Activated B cell treated with CpG ODN at 0.5 μM for 24 hours (primary cell): ENCODE measurements around the gene TUB. TPM values are rescaled to one million over a fixed set of nuclear protein-coding genes. Genes with fewer than 3 reads are reported as not detected.

ENCODE experiments used
- ATAC-seq: fragments of 200-7000 bp; cut with Tn5 transposase; one replicate; pipeline ENCODE4 v1.10.0; 2021; ENCODE audit warnings: low read depth, mild to moderate bottlenecking, moderate library complexity
- CTCF ChIA-PET: fragments of 350-600 bp; sonication (Branson Sonifier 250); formaldehyde crosslinking; loops from one replicate; lab custom pipeline; 2021; ENCODE audit warnings: antibody characterized with exemption; lab: Charles Lee
- POLR2A ChIA-PET: fragments of 350-600 bp; sonication (Branson Sonifier 250); formaldehyde crosslinking; loops from one replicate; lab custom pipeline; 2021; ENCODE audit warnings: antibody characterized with exemption; lab: Charles Lee
- DNase-seq: peaks from one replicate; pipeline ENCODE4 v3.0.0; 2022
- H3K27ac Mint-ChIP-seq: one replicate; pipeline ENCODE4 v1.8.0; 2020; ENCODE audit warnings: mixed read lengths
- H3K27me3 Mint-ChIP-seq: one replicate; pipeline ENCODE4 v1.8.0; 2021; ENCODE audit warnings: mixed read lengths
- H3K36me3 Mint-ChIP-seq: one replicate; pipeline ENCODE4 v1.8.0; 2021; ENCODE audit warnings: low read depth, mixed read lengths
- H3K4me1 Mint-ChIP-seq: one replicate; pipeline ENCODE4 v1.8.0; 2021; ENCODE audit warnings: mixed read lengths
- H3K4me3 Mint-ChIP-seq: one replicate; pipeline ENCODE4 v1.8.0; 2020; ENCODE audit warnings: mild to moderate bottlenecking, mixed read lengths
- H3K9me3 Mint-ChIP-seq: one replicate; pipeline ENCODE4 v1.8.0; 2020; ENCODE audit warnings: mixed read lengths
- CTCF ChIP-seq: fragments of 200-600 bp; IDR thresholded peaks from one replicate; pipeline ENCODE4 v1.8.0; 2022; ENCODE audit warnings: antibody characterized with exemption, mild to moderate bottlenecking
- intact Hi-C: fragments of 100-400 bp; cut with micrococcal nuclease; formaldehyde crosslinking; loops from one replicate; pipeline ENCODE4 v1.15.1; 2024
- total RNA-seq: library from RNA; stranded (reverse); gene quantifications from 2 replicates; pipeline ENCODE4 v1.2.3, GENCODE V29; 2022

TUB gene
- total RNA-seq, 1 donor from 2014 or later = not detected

DNA sequence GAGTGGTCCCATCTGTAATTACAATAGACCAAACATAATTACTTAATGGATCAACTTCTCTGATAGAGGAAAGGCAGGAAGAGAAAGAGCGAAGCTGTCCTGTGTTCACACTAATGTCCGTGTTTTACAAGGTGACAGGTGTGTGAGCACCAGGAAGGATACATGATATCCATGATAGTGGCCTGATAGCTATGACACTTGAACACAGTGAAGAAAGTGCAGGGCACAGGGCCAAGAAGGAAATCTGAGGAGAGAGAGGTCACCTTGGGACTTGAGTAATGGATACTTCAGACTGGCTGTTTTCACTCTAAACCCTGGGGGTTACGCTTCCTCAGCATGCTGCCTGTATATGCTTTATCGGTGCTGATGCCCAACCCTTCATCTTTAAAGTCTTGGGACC, 29.4 kb downstream of the TUB start:
- peaks cover 11% of the 10 kb centered on the region for H3K9me3 Mint-ChIP-seq
- H3K4me3 Mint-ChIP-seq = no peak overlapping the region
- TF ChIP-seq CTCF = no peak
- no peaks in the 10 kb centered on the region for H3K4me1 Mint-ChIP-seq
- H3K27me3 Mint-ChIP-seq = no peaks in the 10 kb centered on the region
- intact Hi-C loops = no loop called here
- no peak for ATAC-seq
- DNase-seq = no peak
- ChIA-PET POLR2A (no interaction called here), CTCF (interaction anchor here (4.6 kb wide), 1 partner anchor 11 kb away, joined by 26 read pairs; no protein-coding TSS in a partner anchor)
- peaks cover 84% of the 10 kb centered on the region for H3K36me3 Mint-ChIP-seq
- H3K27ac Mint-ChIP-seq = no peak overlapping the region

GRCh38 chr11:8111636-8112035, 30.6 kb downstream of the TUB start:
- Mint-ChIP-seq H3K9me3 (peaks cover 19% of the 10 kb centered on the region), H3K4me1 (no peaks in the 10 kb centered on the region), H3K27me3 (no peaks in the 10 kb centered on the region), H3K36me3 (peaks cover 84% of the 10 kb centered on the region), H3K27ac (no peak overlapping the region), H3K4me3 (no peak overlapping the region)
- DNase-seq = no peak
- POLR2A ChIA-PET = interaction anchor here (0.6 kb wide), 1 partner anchor 10 kb away, joined by 3 read pairs; no protein-coding TSS in a partner anchor
- CTCF ChIA-PET = no interaction called here
- intact Hi-C loops = no loop called here
- TF ChIP-seq CTCF = no peak
- ATAC-seq = no peak

DNA sequence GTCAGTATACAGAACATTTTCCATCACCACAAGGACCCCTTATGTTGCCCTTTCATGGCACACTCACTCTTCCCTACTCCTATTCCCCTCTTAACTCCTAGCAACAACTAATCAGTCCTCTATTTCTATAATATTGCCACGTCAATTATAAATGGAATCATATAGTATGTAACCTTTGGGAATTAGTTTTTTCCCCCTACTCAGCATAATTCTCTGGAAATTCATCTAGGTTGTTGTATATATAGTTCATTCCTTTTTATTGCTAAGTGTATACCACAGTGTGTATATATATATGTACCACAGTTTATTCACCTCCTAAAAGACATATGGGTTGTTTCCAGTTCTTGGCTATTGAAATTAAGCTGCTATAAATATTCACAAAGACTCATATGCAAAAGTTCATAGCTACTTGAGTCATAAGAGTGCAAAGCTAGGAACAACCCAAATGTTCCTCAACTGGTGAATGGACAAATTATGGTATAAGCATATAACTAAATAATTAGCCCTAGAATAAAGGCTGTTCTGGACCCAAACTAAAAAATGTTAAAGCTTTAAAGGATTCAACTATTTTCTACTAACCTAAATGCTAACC, 41.3 kb downstream of the TUB start:
- ChIA-PET POLR2A (interaction anchor here (0.7 kb wide), 1 partner anchor 10 kb away, joined by 3 read pairs; no protein-coding TSS in a partner anchor), CTCF (no interaction called here)
- intact Hi-C loops = no loop called here
- H3K27me3 Mint-ChIP-seq = no peaks in the 10 kb centered on the region
- H3K27ac Mint-ChIP-seq = no peak overlapping the region
- no peak for DNase-seq
- no peak overlapping the region for H3K4me3 Mint-ChIP-seq
- TF ChIP-seq CTCF = no peak
- H3K4me1 Mint-ChIP-seq = no peaks in the 10 kb centered on the region
- peaks cover 5% of the 10 kb centered on the region for H3K9me3 Mint-ChIP-seq
- H3K36me3 Mint-ChIP-seq = peaks cover 57% of the 10 kb centered on the region
- ATAC-seq = no peak

DNA sequence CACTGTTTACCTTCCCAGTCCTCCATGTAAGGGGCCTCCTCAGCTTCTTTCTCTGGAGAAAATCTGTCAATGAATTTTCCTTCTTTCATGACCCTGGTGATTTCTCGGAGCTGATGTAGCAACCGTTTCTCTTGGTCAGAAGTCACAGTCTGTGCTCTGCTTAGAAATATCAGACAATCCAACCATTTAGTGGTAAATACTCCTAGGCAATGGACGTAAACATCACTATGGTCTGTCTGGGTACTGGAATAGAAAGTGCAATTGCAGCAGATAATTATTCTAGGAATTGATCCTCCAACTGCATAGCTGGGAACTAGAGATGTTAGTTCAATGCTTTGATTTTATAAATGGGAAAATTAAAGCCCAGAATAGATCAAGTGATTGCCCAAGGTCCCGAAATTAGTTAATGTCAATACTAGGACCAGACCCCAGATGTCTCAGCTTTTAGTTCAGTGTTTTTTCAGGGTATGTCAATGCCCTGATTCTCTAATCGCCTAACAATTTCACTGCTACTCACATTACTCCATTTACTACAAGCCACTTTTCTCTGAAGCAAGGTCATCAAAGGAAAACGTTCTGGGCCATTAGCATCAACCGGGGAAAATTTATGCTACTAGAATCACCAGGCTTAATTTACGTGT, 45.8 kb downstream of the TUB start:
- Mint-ChIP-seq H3K27me3 (no peaks in the 10 kb centered on the region), H3K4me3 (no peak overlapping the region), H3K36me3 (peaks cover 48% of the 10 kb centered on the region), H3K4me1 (no peaks in the 10 kb centered on the region), H3K27ac (no peak overlapping the region), H3K9me3 (no peaks in the 10 kb centered on the region)
- CTCF ChIA-PET = no interaction called here
- POLR2A ChIA-PET = no interaction called here
- ATAC-seq (no peak), DNase-seq (no peak)
- intact Hi-C loops = no loop called here
- no peak for TF ChIP-seq CTCF

GRCh38 chr11:8127447-8127846, 46.4 kb downstream of the TUB start:
- ChIA-PET CTCF (no interaction called here), POLR2A (no interaction called here)
- ATAC-seq = no peak
- no peak overlapping the region for H3K4me3 Mint-ChIP-seq
- intact Hi-C loops = no loop called here
- no peak for TF ChIP-seq CTCF
- H3K27me3 Mint-ChIP-seq = no peaks in the 10 kb centered on the region
- H3K36me3 Mint-ChIP-seq = peaks cover 43% of the 10 kb centered on the region
- no peaks in the 10 kb centered on the region for H3K9me3 Mint-ChIP-seq
- no peaks in the 10 kb centered on the region for H3K4me1 Mint-ChIP-seq
- no peak overlapping the region for H3K27ac Mint-ChIP-seq
- DNase-seq = no peak
